T-helper 1 cell treated with Interleukin-12 subunit alpha and Interleukin-12 subunit beta and Interleukin-4 antibody, amounts not matched to agents 30 μg/mL and 1 μg/mL, for 36 hours (primary cell): ENCODE results near the gene NDUFS5.
"Not testable (repeated sequence)": the region's sequence is repeated elsewhere in the genome, so short reads cannot be mapped to it uniquely, and the experiment has no call there.

Experiments used
- H3K27ac Mint-ChIP-seq: one replicate; pipeline ENCODE4 v1.8.0; 2021; ENCODE audit warnings: mild to moderate bottlenecking, mixed read lengths
- H3K27me3 Mint-ChIP-seq: one replicate; pipeline ENCODE4 v1.8.0; 2021; ENCODE audit warnings: low read depth, mixed read lengths
- H3K36me3 Mint-ChIP-seq: one replicate; pipeline ENCODE4 v1.8.0; 2021; ENCODE audit warnings: low read depth, mixed read lengths
- H3K4me1 Mint-ChIP-seq: one replicate; pipeline ENCODE4 v1.8.0; 2021; ENCODE audit warnings: low read depth, mixed read lengths
- H3K4me3 Mint-ChIP-seq: one replicate; pipeline ENCODE4 v1.8.0; 2021; ENCODE audit warnings: mild to moderate bottlenecking, moderate library complexity, mixed read lengths
- H3K9me3 Mint-ChIP-seq: one replicate; pipeline ENCODE4 v1.8.0; 2021; ENCODE audit warnings: mixed read lengths

The NDUFS5 gene

DNA sequence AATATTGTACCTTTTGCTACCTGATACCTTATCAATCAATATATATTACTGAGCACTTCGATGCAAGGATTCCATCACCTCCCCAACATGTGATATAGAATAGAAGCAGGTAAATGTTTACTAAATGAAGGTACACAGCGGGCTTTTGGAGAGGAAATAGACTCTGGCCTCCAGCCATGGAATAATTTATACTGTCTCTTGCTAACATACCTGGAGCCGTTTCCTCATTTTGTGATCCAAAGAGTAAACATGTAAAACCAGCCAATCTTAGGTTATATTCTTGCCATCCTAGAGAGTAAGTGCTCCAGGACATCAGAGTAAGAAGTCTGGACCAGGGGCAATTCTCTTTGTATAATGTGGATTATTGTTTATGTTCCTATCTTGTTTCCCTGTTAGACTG is 39.4 kb downstream of the NDUFS5 start:
- H3K9me3 Mint-ChIP-seq: no peaks in the 10 kb centered on the region
- H3K4me3 Mint-ChIP-seq: no peak overlapping the region
- H3K36me3 Mint-ChIP-seq: peaks cover 1% of the 10 kb centered on the region
- no peaks in the 10 kb centered on the region for H3K27me3 Mint-ChIP-seq
- no peaks in the 10 kb centered on the region for H3K4me1 Mint-ChIP-seq
- H3K27ac Mint-ChIP-seq: no peak overlapping the region

- H3K27ac Mint-ChIP-seq, H3K36me3 Mint-ChIP-seq, H3K4me1 Mint-ChIP-seq, H3K4me3 Mint-ChIP-seq, H3K27me3 Mint-ChIP-seq, H3K9me3 Mint-ChIP-seq: not testable (repeated sequence)
Measured at GRCh38 chr1:39068227-39068626, 42.1 kb downstream of the NDUFS5 start.

DNA sequence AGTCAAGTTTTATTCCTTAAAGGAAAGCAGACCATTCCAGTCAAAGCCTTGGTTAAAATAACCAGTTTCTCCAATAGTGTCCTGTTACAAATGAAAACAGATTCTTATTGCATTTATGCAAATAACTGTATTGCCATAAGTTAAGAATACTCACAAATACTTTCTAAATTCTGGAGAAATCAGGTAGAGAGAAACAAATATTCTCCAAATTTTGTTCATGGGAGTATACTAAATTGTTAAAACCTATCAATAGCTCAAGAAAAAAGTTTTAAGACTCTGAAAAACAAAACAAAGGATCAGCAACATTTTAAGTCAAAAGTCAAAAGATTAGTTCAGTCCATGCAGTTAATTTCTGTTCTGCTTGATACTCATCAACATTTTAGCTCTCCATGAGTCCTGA is 45.4 kb downstream of the NDUFS5 start:
- H3K27me3 Mint-ChIP-seq, H3K9me3 Mint-ChIP-seq, H3K36me3 Mint-ChIP-seq, H3K4me3 Mint-ChIP-seq, H3K4me1 Mint-ChIP-seq, H3K27ac Mint-ChIP-seq: not testable (repeated sequence)

DNA sequence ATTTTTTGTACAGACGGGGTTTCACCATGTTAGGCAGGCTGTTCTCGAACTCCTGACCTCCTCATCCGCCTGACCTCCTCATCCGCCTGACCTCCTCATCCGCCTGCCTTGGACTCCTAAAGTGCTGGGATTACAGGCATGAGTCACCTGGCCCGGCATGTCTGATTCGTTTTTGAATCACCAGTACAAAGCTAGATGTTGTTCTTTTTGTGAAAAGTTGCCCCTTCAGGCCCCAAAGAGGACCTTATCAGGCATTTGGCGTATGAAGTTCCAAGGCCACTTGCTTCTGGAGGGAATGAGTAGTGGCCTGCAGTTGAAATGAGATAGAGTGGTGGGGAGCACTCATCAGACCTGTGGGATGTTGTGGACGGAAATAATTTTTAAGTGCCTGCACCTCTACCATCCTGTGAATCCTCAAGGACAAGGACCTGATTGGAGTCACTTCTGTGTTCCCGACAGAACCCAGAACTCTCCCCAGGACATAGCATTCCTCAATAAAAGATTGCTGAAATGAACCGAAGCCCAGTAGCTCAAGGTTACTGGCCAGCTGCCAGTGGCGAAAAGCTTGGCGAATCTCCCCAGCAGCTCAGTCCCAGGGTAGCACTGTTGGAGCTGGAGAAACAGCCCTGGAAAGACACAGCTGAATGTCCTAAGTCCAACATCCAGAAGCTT is 50.1 kb downstream of the NDUFS5 start:
- Mint-ChIP-seq H3K9me3 (no peaks in the 10 kb centered on the region), H3K27ac (no peak overlapping the region), H3K36me3 (no peaks in the 10 kb centered on the region), H3K4me3 (no peak overlapping the region), H3K4me1 (no peaks in the 10 kb centered on the region), H3K27me3 (peaks cover 26% of the 10 kb centered on the region)

DNA sequence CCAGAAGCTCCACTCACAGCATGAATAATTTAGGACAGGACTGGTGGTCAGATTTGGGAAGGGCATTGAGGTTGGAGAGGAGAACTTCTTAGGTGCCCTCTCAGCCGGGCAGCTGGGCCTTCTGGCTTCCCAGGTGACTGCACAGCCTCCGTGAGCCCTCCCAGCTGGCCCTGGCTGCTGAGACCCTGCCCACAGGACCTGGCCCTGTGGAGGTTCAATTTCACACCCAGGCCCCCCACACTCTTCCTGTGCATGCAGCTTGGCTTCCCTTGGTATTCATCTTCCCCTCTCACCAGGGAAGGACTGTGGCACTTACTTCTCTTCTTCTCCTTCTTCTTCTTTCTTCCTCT is 50.6 kb downstream of the NDUFS5 start:
- peaks cover 26% of the 10 kb centered on the region for H3K27me3 Mint-ChIP-seq
- no peaks in the 10 kb centered on the region for H3K36me3 Mint-ChIP-seq
- no peaks in the 10 kb centered on the region for H3K4me1 Mint-ChIP-seq
- no peak overlapping the region for H3K4me3 Mint-ChIP-seq
- no peak overlapping the region for H3K27ac Mint-ChIP-seq
- H3K9me3 Mint-ChIP-seq: no peaks in the 10 kb centered on the region

- H3K27ac Mint-ChIP-seq: no peak overlapping the region
- peaks cover 60% of the 10 kb centered on the region for H3K27me3 Mint-ChIP-seq
- no peaks in the 10 kb centered on the region for H3K4me1 Mint-ChIP-seq
- H3K4me3 Mint-ChIP-seq: peak overlapping the region; percentile 47
- H3K9me3 Mint-ChIP-seq: no peaks in the 10 kb centered on the region
- no peaks in the 10 kb centered on the region for H3K36me3 Mint-ChIP-seq
Measured at GRCh38 chr1:39080269-39080826, 54.2 kb downstream of the NDUFS5 start.

DNA sequence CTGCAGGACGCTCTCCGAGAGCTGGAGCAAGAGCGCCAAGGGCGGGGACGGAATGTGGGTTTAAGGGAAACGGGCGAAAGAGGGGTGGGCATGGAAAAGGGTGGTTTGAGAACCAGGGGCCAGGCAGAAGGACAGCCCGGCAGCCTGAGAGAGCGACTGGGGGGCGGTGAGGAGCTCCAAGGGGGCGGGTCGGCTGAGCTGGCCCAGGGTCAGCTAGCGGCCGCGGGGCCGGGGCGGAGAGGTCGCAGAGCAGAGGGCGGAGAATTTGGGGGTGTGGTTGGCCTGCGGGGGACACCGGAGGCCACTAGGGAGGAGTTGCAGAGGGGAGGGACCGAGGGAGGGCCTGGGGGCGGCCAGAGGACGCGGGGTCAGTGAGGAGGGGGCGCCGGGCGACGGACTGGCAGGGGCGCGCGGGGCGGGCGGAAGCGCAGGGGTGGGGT is 54.7 kb downstream of the NDUFS5 start:
- peak overlapping the region; percentile 47 for H3K4me3 Mint-ChIP-seq
- H3K27ac Mint-ChIP-seq: no peak overlapping the region
- H3K36me3 Mint-ChIP-seq: no peaks in the 10 kb centered on the region
- H3K9me3 Mint-ChIP-seq: no peaks in the 10 kb centered on the region
- peaks cover 62% of the 10 kb centered on the region for H3K27me3 Mint-ChIP-seq
- no peaks in the 10 kb centered on the region for H3K4me1 Mint-ChIP-seq

DNA sequence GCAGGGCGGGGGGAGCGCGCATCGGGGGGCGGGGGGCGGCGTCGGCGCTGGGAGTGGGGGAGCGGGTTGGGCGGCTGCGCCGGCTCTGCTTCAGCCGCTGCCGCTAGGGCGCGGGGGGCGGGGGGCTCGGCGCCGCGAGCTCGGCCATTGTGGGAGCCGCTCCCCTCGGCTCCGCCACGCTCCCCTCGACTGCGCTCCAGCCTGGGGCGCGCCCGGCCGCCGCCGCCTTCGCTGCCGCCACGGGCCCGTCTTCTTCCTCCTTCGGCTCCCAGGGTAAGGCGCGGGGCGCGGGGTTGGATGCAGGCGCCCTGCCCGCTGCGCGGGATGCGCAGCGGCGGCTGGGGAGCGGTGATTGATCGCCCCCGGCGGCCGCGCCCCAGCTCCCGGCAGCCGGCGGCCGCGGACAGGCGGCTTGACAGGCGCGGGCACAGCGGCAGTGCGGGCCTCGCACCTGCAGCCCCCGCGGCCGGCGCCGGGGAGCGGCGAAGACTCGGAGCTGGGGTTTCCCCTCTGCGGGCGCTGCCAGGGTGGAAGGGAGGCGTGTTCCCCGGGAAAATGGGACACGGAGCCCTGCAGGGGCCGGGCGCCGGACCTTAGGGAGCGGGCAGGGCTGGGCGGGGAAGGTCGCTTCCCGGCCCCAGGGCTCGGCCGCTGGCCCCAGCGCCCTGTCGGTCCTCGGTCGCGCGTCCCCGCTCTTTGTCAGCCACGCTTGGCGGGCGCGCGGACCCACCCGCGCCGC is 55.3 kb downstream of the NDUFS5 start:
- Mint-ChIP-seq H3K4me3 (no peak overlapping the region), H3K27ac (no peak overlapping the region), H3K9me3 (no peaks in the 10 kb centered on the region), H3K36me3 (no peaks in the 10 kb centered on the region), H3K27me3 (peaks cover 65% of the 10 kb centered on the region), H3K4me1 (no peaks in the 10 kb centered on the region)

- Mint-ChIP-seq H3K27ac (no peak overlapping the region), H3K9me3 (no peaks in the 10 kb centered on the region), H3K27me3 (peaks cover 65% of the 10 kb centered on the region), H3K36me3 (no peaks in the 10 kb centered on the region), H3K4me3 (peak overlapping the region; percentile 55), H3K4me1 (no peaks in the 10 kb centered on the region)
Measured at GRCh38 chr1:39082010-39082799, 56.1 kb downstream of the NDUFS5 start.

GRCh38 chr1:39082811-39083576 is 56.8 kb downstream of the NDUFS5 start:
- Mint-ChIP-seq H3K36me3 (no peaks in the 10 kb centered on the region), H3K4me1 (no peaks in the 10 kb centered on the region), H3K27me3 (peaks cover 65% of the 10 kb centered on the region), H3K4me3 (peak overlapping the region; percentile 55), H3K9me3 (no peaks in the 10 kb centered on the region), H3K27ac (no peak overlapping the region)

DNA sequence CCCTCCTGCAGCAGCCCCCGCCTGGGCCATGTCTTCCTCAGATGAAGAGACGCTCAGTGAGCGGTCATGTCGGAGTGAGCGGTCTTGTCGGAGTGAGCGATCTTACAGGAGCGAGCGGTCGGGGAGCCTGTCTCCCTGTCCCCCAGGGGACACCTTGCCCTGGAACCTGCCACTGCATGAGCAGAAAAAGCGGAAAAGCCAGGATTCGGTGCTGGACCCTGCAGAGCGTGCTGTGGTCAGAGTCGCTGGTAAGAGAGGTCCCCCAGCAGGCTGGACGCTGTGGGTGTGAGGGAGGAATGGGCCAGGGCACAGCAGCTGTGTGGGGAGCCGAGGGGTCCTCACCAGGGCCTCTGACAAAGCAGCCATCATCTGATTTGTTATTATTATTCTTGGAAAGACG is 58.0 kb downstream of the NDUFS5 start:
- no peak overlapping the region for H3K4me3 Mint-ChIP-seq
- H3K4me1 Mint-ChIP-seq: no peaks in the 10 kb centered on the region
- H3K36me3 Mint-ChIP-seq: no peaks in the 10 kb centered on the region
- peaks cover 56% of the 10 kb centered on the region for H3K27me3 Mint-ChIP-seq
- no peak overlapping the region for H3K27ac Mint-ChIP-seq
- H3K9me3 Mint-ChIP-seq: no peaks in the 10 kb centered on the region
